Measurements from ENCODE around the gene DZIP1L.
"Not testable (repeated sequence)": the region's sequence is repeated elsewhere in the genome, so short reads cannot be mapped to it uniquely, and the experiment has no call there.

Gene DZIP1L

GRCh38 chr3:138118612-138119422 is 3.4 kb upstream of the DZIP1L start:
- Histone ChIP-seq H3K4me3 (ENCODE audit: insufficient read depth, low read depth, low read length, poor library complexity, severe bottlenecking) (no peak overlapping the region), H3K27ac (ENCODE audit: insufficient read depth, low read length, poor library complexity, severe bottlenecking) (no peak overlapping the region), H3K4me1 (ENCODE audit: control insufficient read depth, insufficient read depth, low read length, poor library complexity, severe bottlenecking) (no peaks in the 10 kb centered on the region), H3K9me3 (ENCODE audit: control insufficient read depth, low read length) (no peaks in the 10 kb centered on the region), H3K27me3 (replicated peaks; ENCODE audit: control insufficient read depth, insufficient read depth, low read length, poor library complexity, severe bottlenecking) (peaks cover 3% of the 10 kb centered on the region), H3K36me3 (ENCODE audit: control insufficient read depth, insufficient read depth, low read length) (no peaks in the 10 kb centered on the region)
- DNase-seq = peak in 1 of 3 donors; percentile 6

- H3K27ac ChIP-seq (ENCODE audit: insufficient read depth, low read length, poor library complexity, severe bottlenecking) = no peak overlapping the region
- H3K27me3 ChIP-seq (replicated peaks; ENCODE audit: control insufficient read depth, insufficient read depth, low read length, poor library complexity, severe bottlenecking) = peaks cover 3% of the 10 kb centered on the region
- H3K4me1 ChIP-seq (ENCODE audit: control insufficient read depth, insufficient read depth, low read length, poor library complexity, severe bottlenecking) = no peaks in the 10 kb centered on the region
- no peaks in the 10 kb centered on the region for H3K36me3 ChIP-seq (ENCODE audit: control insufficient read depth, insufficient read depth, low read length)
- peak overlapping the region; percentile 54 for H3K4me3 ChIP-seq (ENCODE audit: insufficient read depth, low read depth, low read length, poor library complexity, severe bottlenecking)
- DNase-seq = no peak
- H3K9me3 ChIP-seq (ENCODE audit: control insufficient read depth, low read length) = no peaks in the 10 kb centered on the region
Observed at GRCh38 chr3:138114431-138114918, 933 bp downstream of the DZIP1L start.

- H3K4me1 ChIP-seq (ENCODE audit: control insufficient read depth, insufficient read depth, low read length, poor library complexity, severe bottlenecking) = no peaks in the 10 kb centered on the region
- no peak overlapping the region for H3K27ac ChIP-seq (ENCODE audit: insufficient read depth, low read length, poor library complexity, severe bottlenecking)
- no peak for DNase-seq
- no peaks in the 10 kb centered on the region for H3K9me3 ChIP-seq (ENCODE audit: control insufficient read depth, low read length)
- H3K27me3 ChIP-seq (replicated peaks; ENCODE audit: control insufficient read depth, insufficient read depth, low read length, poor library complexity, severe bottlenecking) = peaks cover 3% of the 10 kb centered on the region
- no peaks in the 10 kb centered on the region for H3K36me3 ChIP-seq (ENCODE audit: control insufficient read depth, insufficient read depth, low read length)
- H3K4me3 ChIP-seq (ENCODE audit: insufficient read depth, low read depth, low read length, poor library complexity, severe bottlenecking) = no peak overlapping the region
Observed at GRCh38 chr3:138113326-138113725, 2.1 kb downstream of the DZIP1L start.

GRCh38 chr3:138112362-138112761 is 3.0 kb downstream of the DZIP1L start:
- H3K36me3 ChIP-seq (ENCODE audit: control insufficient read depth, insufficient read depth, low read length) = no peaks in the 10 kb centered on the region
- no peak for DNase-seq
- H3K9me3 ChIP-seq (ENCODE audit: control insufficient read depth, low read length) = no peaks in the 10 kb centered on the region
- H3K4me3 ChIP-seq (ENCODE audit: insufficient read depth, low read depth, low read length, poor library complexity, severe bottlenecking) = no peak overlapping the region
- no peaks in the 10 kb centered on the region for H3K4me1 ChIP-seq (ENCODE audit: control insufficient read depth, insufficient read depth, low read length, poor library complexity, severe bottlenecking)
- no peak overlapping the region for H3K27ac ChIP-seq (ENCODE audit: insufficient read depth, low read length, poor library complexity, severe bottlenecking)
- H3K27me3 ChIP-seq (replicated peaks; ENCODE audit: control insufficient read depth, insufficient read depth, low read length, poor library complexity, severe bottlenecking) = peaks cover 3% of the 10 kb centered on the region

- no peak for DNase-seq
- Histone ChIP-seq H3K4me1 (ENCODE audit: control insufficient read depth, insufficient read depth, low read length, poor library complexity, severe bottlenecking) (no peaks in the 10 kb centered on the region), H3K9me3 (ENCODE audit: control insufficient read depth, low read length) (no peaks in the 10 kb centered on the region), H3K4me3 (ENCODE audit: insufficient read depth, low read depth, low read length, poor library complexity, severe bottlenecking) (no peak overlapping the region), H3K27me3 (replicated peaks; ENCODE audit: control insufficient read depth, insufficient read depth, low read length, poor library complexity, severe bottlenecking) (no peaks in the 10 kb centered on the region), H3K27ac (ENCODE audit: insufficient read depth, low read length, poor library complexity, severe bottlenecking) (no peak overlapping the region), H3K36me3 (ENCODE audit: control insufficient read depth, insufficient read depth, low read length) (no peaks in the 10 kb centered on the region)
Observed at GRCh38 chr3:138105598-138105997, 9.8 kb downstream of the DZIP1L start.

GRCh38 chr3:138103466-138103865 is 11.9 kb downstream of the DZIP1L start:
- Histone ChIP-seq H3K4me1 (ENCODE audit: control insufficient read depth, insufficient read depth, low read length, poor library complexity, severe bottlenecking) (no peaks in the 10 kb centered on the region), H3K9me3 (ENCODE audit: control insufficient read depth, low read length) (no peaks in the 10 kb centered on the region), H3K27ac (ENCODE audit: insufficient read depth, low read length, poor library complexity, severe bottlenecking) (no peak overlapping the region), H3K27me3 (replicated peaks; ENCODE audit: control insufficient read depth, insufficient read depth, low read length, poor library complexity, severe bottlenecking) (no peaks in the 10 kb centered on the region), H3K4me3 (ENCODE audit: insufficient read depth, low read depth, low read length, poor library complexity, severe bottlenecking) (no peak overlapping the region), H3K36me3 (ENCODE audit: control insufficient read depth, insufficient read depth, low read length) (no peaks in the 10 kb centered on the region)
- no peak for DNase-seq

GRCh38 chr3:138101351-138101940 is 14.0 kb downstream of the DZIP1L start:
- H3K4me1 ChIP-seq (ENCODE audit: control insufficient read depth, insufficient read depth, low read length, poor library complexity, severe bottlenecking); H3K27me3 ChIP-seq (replicated peaks; ENCODE audit: control insufficient read depth, insufficient read depth, low read length, poor library complexity, severe bottlenecking); DNase-seq; H3K4me3 ChIP-seq (ENCODE audit: insufficient read depth, low read depth, low read length, poor library complexity, severe bottlenecking); H3K27ac ChIP-seq (ENCODE audit: insufficient read depth, low read length, poor library complexity, severe bottlenecking); H3K36me3 ChIP-seq (ENCODE audit: control insufficient read depth, insufficient read depth, low read length); H3K9me3 ChIP-seq (ENCODE audit: control insufficient read depth, low read length): not testable (repeated sequence)

- DNase-seq = no peak
- Histone ChIP-seq H3K36me3 (ENCODE audit: control insufficient read depth, insufficient read depth, low read length) (no peaks in the 10 kb centered on the region), H3K27me3 (replicated peaks; ENCODE audit: control insufficient read depth, insufficient read depth, low read length, poor library complexity, severe bottlenecking) (no peaks in the 10 kb centered on the region)
Observed at GRCh38 chr3:138099417-138099816, 16.0 kb downstream of the DZIP1L start.

GRCh38 chr3:138097192-138098172 is 17.9 kb downstream of the DZIP1L start:
- H3K9me3 ChIP-seq (ENCODE audit: control insufficient read depth, low read length) = no peaks in the 10 kb centered on the region
- H3K4me3 ChIP-seq (ENCODE audit: insufficient read depth, low read depth, low read length, poor library complexity, severe bottlenecking) = no peak overlapping the region
- no peak for DNase-seq
- no peaks in the 10 kb centered on the region for H3K36me3 ChIP-seq (ENCODE audit: control insufficient read depth, insufficient read depth, low read length)
- H3K4me1 ChIP-seq (ENCODE audit: control insufficient read depth, insufficient read depth, low read length, poor library complexity, severe bottlenecking) = no peaks in the 10 kb centered on the region
- H3K27ac ChIP-seq (ENCODE audit: insufficient read depth, low read length, poor library complexity, severe bottlenecking) = no peak overlapping the region
- H3K27me3 ChIP-seq (replicated peaks; ENCODE audit: control insufficient read depth, insufficient read depth, low read length, poor library complexity, severe bottlenecking) = no peaks in the 10 kb centered on the region

More at GRCh38 chr3:138099417-138099816, 16.0 kb downstream of the DZIP1L start:
- Histone ChIP-seq H3K27ac (ENCODE audit: insufficient read depth, low read length, poor library complexity, severe bottlenecking) (no peak overlapping the region), H3K9me3 (ENCODE audit: control insufficient read depth, low read length) (no peaks in the 10 kb centered on the region), H3K4me3 (ENCODE audit: insufficient read depth, low read depth, low read length, poor library complexity, severe bottlenecking) (no peak overlapping the region), H3K4me1 (ENCODE audit: control insufficient read depth, insufficient read depth, low read length, poor library complexity, severe bottlenecking) (no peaks in the 10 kb centered on the region)

Measured in effector memory CD4-positive, alpha-beta T cell (primary cell).